HepG2 (cell line): ENCODE results near the gene DDAH2. TPM values are rescaled to one million over a fixed set of nuclear protein-coding genes. Genes with fewer than 3 reads are reported as not detected.

Experiments
- BRD4 ChIP-seq: sonication (generic); formaldehyde crosslinking; IDR thresholded peaks from 2 replicates; pipeline ENCODE4 v1.4.0; 2020; ENCODE audit warnings: missing genetic modification reagents
- ETV5 ChIP-seq: IDR thresholded peaks from 2 replicates; pipeline ENCODE4 v1.6.1; 2018; ENCODE audit warnings: missing biosample characterization, missing genetic modification reagents, inconsistent platforms, borderline replicate concordance
- FOXK1 ChIP-seq: sonication (generic); formaldehyde crosslinking; IDR thresholded peaks from 2 replicates; pipeline ENCODE4 v1.4.0; 2020; ENCODE audit warnings: low read depth, missing genetic modification reagents, borderline replicate concordance
- JDP2 ChIP-seq: sonication (generic); formaldehyde crosslinking; IDR thresholded peaks from 2 replicates; pipeline ENCODE4 v1.8.1; 2022; ENCODE audit warnings: missing genetic modification reagents, borderline replicate concordance
- KLF6 ChIP-seq: IDR thresholded peaks from 2 replicates; pipeline ENCODE4 v1.8.0; 2016; ENCODE audit warnings: missing biosample characterization, missing genetic modification reagents
- NFYC ChIP-seq: IDR thresholded peaks from 2 replicates; pipeline ENCODE4 v1.6.1; 2016; ENCODE audit warnings: missing genetic modification reagents, missing compliant biosample characterization
- POLR2A ChIP-seq, 2 experiments: IDR thresholded peaks; 2 replicates each; pipeline ENCODE4 v1.6.1; 2011; ENCODE audit warnings: low read depth in 2 of 2, low read length in 2 of 2, mild to moderate bottlenecking in 1 of 2, moderate library complexity in 1 of 2; ENCODE audit not compliant: insufficient read depth in 1 of 2
- REST ChIP-seq, 2 experiments: IDR thresholded peaks; 2 replicates each; pipeline ENCODE4 v1.6.1; 2011 to 2012; ENCODE audit warnings: low read length in 2 of 2, borderline replicate concordance in 1 of 2, low read depth in 1 of 2, mild to moderate bottlenecking in 1 of 2, moderate library complexity in 1 of 2
- RFX1 ChIP-seq: fragments of 450-650 bp; IDR thresholded peaks from 2 replicates; pipeline ENCODE4 v1.6.1; 2017
- TARDBP ChIP-seq: sonication (generic); formaldehyde crosslinking; IDR thresholded peaks from 2 replicates; pipeline ENCODE4 v1.8.0; 2022; ENCODE audit warnings: mild to moderate bottlenecking, missing genetic modification reagents
- TCF7 ChIP-seq: sonication (generic); IDR thresholded peaks from 2 replicates; pipeline ENCODE4 v1.6.1; 2016; ENCODE audit warnings: antibody characterized with exemption, low read depth
- ZBTB20 ChIP-seq: sonication (generic); formaldehyde crosslinking; IDR thresholded peaks from 2 replicates; pipeline ENCODE4 v1.8.1; 2023; ENCODE audit warnings: missing genetic modification reagents, low read depth, mild to moderate bottlenecking, borderline replicate concordance
- ZBTB43 ChIP-seq: sonication (generic); formaldehyde crosslinking; conservative IDR thresholded peaks from 2 replicates; pipeline ENCODE4 v1.4.0; 2020; ENCODE audit warnings: missing genetic modification reagents
- ZBTB8A ChIP-seq: sonication (generic); formaldehyde crosslinking; IDR thresholded peaks from 2 replicates; pipeline ENCODE4 v1.4.0; 2020; ENCODE audit warnings: mild to moderate bottlenecking, low read depth, missing genetic modification reagents, borderline replicate concordance
- ZNF331 ChIP-seq: sonication (generic); formaldehyde crosslinking; IDR thresholded peaks from 2 replicates; pipeline ENCODE4 v1.4.0; 2020; ENCODE audit warnings: missing genetic modification reagents
- ZNF33A ChIP-seq: sonication (generic); formaldehyde crosslinking; IDR thresholded peaks from 2 replicates; pipeline ENCODE4 v1.5.1; 2020; ENCODE audit warnings: missing genetic modification reagents, mild to moderate bottlenecking, moderate library complexity, borderline replicate concordance
- ZNF382 ChIP-seq: sonication (generic); formaldehyde crosslinking; IDR thresholded peaks from 2 replicates; pipeline ENCODE4 v1.5.0; 2020; ENCODE audit warnings: missing genetic modification reagents, mild to moderate bottlenecking, borderline replicate concordance
- ZNF737 ChIP-seq: sonication (generic); formaldehyde crosslinking; IDR thresholded peaks from 2 replicates; pipeline ENCODE4 v1.5.0; 2020; ENCODE audit warnings: missing genetic modification reagents, mild to moderate bottlenecking, borderline replicate concordance
- ZNF781 ChIP-seq: sonication (generic); formaldehyde crosslinking; IDR thresholded peaks from 2 replicates; pipeline ENCODE4 v1.5.1; 2020; ENCODE audit warnings: borderline replicate concordance, mild to moderate bottlenecking, missing genetic modification reagents; ENCODE audit errors: not compliant biosample characterization
- polyA plus RNA-seq, 8 experiments: library from polyadenylated mRNA; depleted of rRNA in 3 of 8; stranded (reverse) in 7 of 8; unstranded in 1 of 8; fragments of >200 nt; fragmentation: Illumina TruSeq in 4 of 8; extraction: Trizol in 4 of 8; gene quantifications; 2 replicates each; pipeline versions ENCODE4 v1.2.1 to v1.2.3, GENCODE V29; 2011 to 2016; ENCODE audit warnings: low read depth in 4 of 8, missing spikeins in 1 of 8, mixed read lengths in 1 of 8; ENCODE audit not compliant: insufficient read depth in 1 of 8
- total RNA-seq, 5 experiments: library from RNA; depleted of rRNA; stranded (reverse); fragments of >200 nt; fragmentation: Illumina TruSeq; extraction: Trizol; gene quantifications; 2 replicates each; pipeline ENCODE4 v1.2.3, GENCODE V29; 2016; ENCODE audit warnings: low read depth in 1 of 5
- TF ChIP-seq, protein P1 (sequence below): sonication (generic); formaldehyde crosslinking; IDR thresholded peaks from 2 replicates; pipeline ENCODE4 v1.8.0; 2022; ENCODE audit warnings: missing genetic modification reagents, mild to moderate bottlenecking, inconsistent platforms, borderline replicate concordance
- TF ChIP-seq, protein P2 (sequence below): IDR thresholded peaks from 2 replicates; pipeline ENCODE4 v1.6.1; 2016; ENCODE audit warnings: missing compliant biosample characterization, missing genetic modification reagents, borderline replicate concordance

Gene DDAH2
- total and polyA plus RNA-seq, 2 of the 13 experiments (the other 11 are each of a cell fraction or from before 2014, with no cell fraction given): 16.4 to 21.1 TPM

GRCh38 chr6:31776989-31777666 is 48.0 kb upstream of the DDAH2 start, which contains the start of gene VWA7 (continued):
- TF ChIP-seq REST (IDR thresholded peaks at IDR 0.05; ENCODE audit: borderline replicate concordance in 1 of 2, low read depth in 1 of 2, low read length in 2 of 2): no peak
- TF ChIP-seq ZBTB8A (CRISPR knock-in tag): no peak
- no peak for TF ChIP-seq ZNF781
- TF ChIP-seq ZNF382: no peak
- TF ChIP-seq RFX1: no peak
- TF ChIP-seq KLF6: no peak
- peak; percentile 47; the same call in 1 of the 2 replicates for TF ChIP-seq ETV5
- TF ChIP-seq ZNF737 (CRISPR knock-in tag): no peak
- peak; percentile 82 for TF ChIP-seq TARDBP (CRISPR knock-in tag)
- TF ChIP-seq ZBTB20: peak; percentile 38; the same call in 1 of the 2 replicates
- peak; percentile 31; the same call in 1 of the 2 replicates for TF ChIP-seq BRD4 (CRISPR knock-in tag)
- TF ChIP-seq POLR2A (IDR thresholded peaks at IDR 0.05; ENCODE audit: insufficient read depth in 1 of 2, low read depth in 2 of 2, low read length in 2 of 2): no peak; a peak in 1 of 4 replicates
- no peak for TF ChIP-seq ZNF33A (CRISPR knock-in tag)
- 0 out of 2 replicates have a peak, but pooled peaks have one; percentile 32 for TF ChIP-seq NFYC (CRISPR knock-in tag)
- peak; percentile 93 for TF ChIP-seq ZNF331
- TF ChIP-seq TCF7: no peak
- TF ChIP-seq, protein P1, sequence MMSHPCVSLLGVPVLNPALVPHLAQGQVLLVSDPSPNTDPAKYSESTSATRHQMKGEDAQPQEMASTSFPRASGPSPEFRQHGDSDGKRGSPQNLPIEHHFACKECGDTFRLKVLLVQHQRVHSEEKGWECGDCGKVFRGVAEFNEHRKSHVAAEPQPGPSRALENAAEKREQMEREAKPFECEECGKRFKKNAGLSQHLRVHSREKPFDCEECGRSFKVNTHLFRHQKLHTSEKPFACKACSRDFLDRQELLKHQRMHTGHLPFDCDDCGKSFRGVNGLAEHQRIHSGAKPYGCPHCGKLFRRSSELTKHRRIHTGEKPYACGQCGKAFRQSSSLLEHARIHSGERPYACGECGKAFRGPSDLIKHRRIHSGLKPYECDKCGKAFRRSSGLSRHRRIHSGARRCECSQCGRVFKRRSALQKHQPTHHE (CRISPR knock-in tag): no peak
- no peak for TF ChIP-seq ZBTB43 (CRISPR knock-in tag)
- no peak for TF ChIP-seq JDP2 (CRISPR knock-in tag)
- TF ChIP-seq, protein P2, sequence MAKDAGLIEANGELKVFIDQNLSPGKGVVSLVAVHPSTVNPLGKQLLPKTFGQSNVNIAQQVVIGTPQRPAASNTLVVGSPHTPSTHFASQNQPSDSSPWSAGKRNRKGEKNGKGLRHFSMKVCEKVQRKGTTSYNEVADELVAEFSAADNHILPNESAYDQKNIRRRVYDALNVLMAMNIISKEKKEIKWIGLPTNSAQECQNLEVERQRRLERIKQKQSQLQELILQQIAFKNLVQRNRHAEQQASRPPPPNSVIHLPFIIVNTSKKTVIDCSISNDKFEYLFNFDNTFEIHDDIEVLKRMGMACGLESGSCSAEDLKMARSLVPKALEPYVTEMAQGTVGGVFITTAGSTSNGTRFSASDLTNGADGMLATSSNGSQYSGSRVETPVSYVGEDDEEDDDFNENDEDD: peak; percentile 57; the same call in 1 of the 2 replicates
- peak; percentile 41; the same call in 1 of the 2 replicates for TF ChIP-seq FOXK1 (CRISPR knock-in tag)
